ENCODE data around the gene CDH23.

CDH23 gene

GRCh38 chr10:71811351-71811750 lies 414.6 kb downstream of the CDH23 start:
- no peak for DNase-seq

- DNase-seq, result peak in 50 of 56 donors; percentile 13 to 83 (median 55)
These were observed 415.5 kb downstream of the CDH23 start for GRCh38 chr10:71812016-71812912.

GRCh38 chr10:71812913-71813590 lies 416.3 kb downstream of the CDH23 start:
- no peak for DNase-seq

GRCh38 chr10:71814922-71815411 lies 418.2 kb downstream of the CDH23 start:
- no peak for DNase-seq

GRCh38 chr10:71815515-71816130 lies 418.9 kb downstream of the CDH23 start:
- no peak for DNase-seq

DNA sequence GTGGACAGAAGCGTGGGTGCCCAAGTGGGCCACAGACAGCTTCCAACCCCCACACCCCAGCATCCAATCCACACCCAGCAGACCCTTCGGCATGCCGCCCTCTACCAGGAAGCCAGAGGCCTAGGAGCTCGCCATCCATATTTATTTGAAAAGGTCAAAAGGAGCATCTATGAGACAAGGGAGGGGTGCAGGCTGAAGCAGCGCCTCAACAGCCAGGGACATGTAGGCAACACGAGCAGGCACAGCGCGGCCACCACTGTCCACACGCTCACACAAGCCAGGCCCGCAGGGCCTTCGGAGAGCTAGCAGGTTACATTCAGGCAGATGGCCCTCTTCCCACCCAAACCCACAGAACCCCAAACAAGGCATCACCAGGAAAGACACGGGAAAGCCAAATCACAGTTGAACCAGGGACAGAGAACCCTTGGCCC lies 419.7 kb downstream of the CDH23 start:
- DNase-seq, result no peak

DNA sequence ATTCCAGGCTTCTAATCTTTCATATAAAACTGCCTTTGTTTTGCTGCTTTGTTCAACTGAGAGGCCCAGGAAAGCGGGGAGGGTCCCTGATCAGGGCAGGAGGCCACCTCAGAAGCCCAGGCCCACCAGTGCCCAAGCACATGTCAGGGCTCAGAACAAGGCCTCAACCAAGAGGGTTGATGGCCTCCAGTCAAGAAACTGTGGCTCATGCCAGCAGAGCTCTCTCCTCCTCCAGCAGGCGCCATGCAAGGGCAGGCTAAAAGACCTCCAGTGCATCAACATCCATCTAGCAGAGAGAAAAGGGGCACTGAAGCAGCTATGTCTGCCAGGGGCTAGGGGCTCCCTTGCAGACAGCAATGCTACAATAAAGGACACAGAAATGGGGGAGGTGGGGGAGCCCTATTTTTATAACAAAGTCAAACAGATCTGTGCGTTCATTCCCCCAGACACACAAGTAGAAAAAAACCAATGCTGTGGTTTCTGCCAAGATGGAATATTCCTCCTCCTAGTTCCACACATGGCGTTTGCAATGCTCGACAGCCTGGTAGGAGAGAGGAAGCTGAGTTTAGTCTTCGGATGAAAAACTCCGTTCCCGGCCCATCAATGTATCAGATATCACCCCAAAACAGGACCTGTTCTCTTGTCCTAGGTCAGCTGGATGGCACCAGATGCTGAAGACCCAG lies 420.4 kb downstream of the CDH23 start:
- peak in 6 of 56 donors; percentile 14 to 43 (median 24) for DNase-seq

GRCh38 chr10:71817831-71818655 lies 421.3 kb downstream of the CDH23 start:
- DNase-seq, result peak in 8 of 56 donors; percentile 12 to 66 (median 40)

DNA sequence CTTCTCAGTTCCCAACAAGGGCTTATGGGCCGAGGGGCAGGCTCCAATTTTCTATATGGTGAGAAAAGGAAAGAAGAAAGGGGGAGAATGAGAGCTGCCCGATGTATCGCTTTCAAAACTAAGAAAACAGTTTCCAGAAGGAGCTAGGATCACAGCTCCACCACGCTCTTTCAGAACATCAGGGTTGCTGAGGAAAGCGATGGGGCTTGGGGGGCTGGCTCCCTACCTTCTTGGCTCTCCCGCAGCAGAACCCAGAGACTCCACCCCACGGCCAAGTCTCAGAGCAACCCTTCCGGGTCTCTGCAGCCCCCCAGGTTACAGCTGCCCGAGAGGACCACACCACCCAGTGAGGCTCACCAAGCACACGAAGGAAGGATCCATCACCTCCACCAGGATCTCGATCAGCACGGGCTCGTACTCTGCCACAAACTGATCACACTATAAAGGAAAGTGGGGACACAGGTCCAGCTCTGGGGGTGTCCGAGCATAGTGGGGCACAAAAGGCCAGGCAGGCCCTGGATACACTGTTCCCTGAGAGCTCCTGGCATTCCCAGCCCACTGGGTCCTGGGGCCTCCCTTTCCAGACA lies 422.0 kb downstream of the CDH23 start:
- no peak for DNase-seq

GRCh38 chr10:71819441-71819861 lies 422.7 kb downstream of the CDH23 start:
- no peak for DNase-seq

DNA sequence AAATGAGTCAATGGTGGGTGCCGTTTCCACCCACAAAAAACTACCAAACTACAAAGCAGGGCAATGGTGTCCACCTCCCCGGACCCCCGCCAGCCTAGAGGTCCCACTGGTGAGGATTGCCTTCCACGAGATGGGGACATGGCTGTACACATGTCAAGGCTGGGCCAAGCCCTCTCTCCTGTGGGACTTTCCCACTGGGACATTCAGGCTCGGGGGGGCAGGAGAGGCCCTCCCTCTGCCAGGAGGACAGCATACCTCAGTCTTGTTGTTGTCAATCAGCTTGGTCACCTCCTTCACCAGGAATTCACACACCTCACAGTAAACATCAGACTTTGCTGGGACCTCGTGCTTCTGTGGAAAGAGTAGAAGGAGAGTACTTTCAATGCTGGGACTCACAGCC lies 423.3 kb downstream of the CDH23 start:
- DNase-seq, result no peak

GRCh38 chr10:71820966-71821365 lies 424.2 kb downstream of the CDH23 start:
- no peak for DNase-seq

DNA sequence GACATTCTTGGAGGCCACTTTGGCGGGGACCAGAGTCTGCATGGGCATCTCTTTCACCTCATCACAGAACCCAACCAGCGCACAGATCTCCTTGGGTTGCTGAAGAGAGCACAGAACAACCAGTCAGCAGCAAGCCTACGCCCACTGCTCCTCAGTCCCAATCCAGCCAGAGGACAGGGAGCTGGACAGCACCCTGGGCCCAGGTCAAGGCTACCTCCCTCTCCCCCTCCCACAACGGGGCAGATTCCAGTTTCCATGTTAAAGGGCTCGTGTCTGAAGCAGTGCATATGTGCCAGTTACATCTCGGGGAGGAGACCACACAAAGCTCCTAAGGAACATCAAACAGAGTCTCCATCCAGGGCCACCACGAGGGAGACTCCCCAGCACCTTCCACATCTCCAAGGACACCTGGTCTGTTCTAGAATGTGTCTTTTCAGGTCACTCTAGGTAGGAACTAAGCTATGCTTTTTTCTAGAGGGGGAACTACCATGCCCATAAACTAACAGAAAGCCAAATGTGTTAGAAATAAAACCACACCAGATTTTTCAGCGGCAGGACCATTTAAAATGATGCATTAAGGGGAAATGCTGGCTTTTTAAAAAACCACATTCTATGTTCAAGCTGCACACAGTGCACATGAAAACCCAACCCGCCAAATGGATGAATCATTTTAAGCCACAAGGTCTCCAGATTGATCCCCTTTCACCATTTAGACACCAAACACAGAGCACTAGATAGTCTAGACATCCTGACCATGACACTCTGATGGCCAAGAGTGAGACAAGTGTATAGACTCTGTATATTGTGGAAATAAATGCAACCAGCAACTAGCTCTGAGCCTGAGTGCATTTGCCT lies 425.4 kb downstream of the CDH23 start:
- DNase-seq, result no peak

- DNase-seq, result no peak
These were observed 426.6 kb downstream of the CDH23 start for GRCh38 chr10:71823356-71823755.

GRCh38 chr10:71824333-71824732 lies 427.6 kb downstream of the CDH23 start:
- no peak for DNase-seq

DNA sequence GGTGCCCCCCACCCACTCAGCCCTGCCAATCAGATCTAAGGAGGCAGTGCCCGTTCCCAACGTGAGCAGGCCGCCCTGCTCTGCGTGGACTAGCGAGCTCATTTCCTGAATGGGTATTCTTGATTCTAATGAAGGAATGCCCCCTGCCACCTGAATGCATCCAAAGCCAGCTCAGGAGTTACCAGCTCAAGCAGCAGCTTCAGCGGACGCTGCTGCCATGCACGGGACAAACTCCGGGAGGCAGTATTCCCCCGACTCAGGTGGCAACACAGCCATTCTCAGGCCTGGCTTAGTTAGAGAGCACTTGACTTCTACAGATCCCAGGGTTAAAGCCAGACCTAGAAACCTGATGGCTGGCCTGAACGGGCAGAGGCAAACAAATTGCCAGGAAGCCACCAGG lies 428.5 kb downstream of the CDH23 start:
- DNase-seq, result no peak

- no peak for DNase-seq
These were observed 431.1 kb downstream of the CDH23 start for GRCh38 chr10:71827852-71828251.

GRCh38 chr10:71828702-71829101 lies 432.0 kb downstream of the CDH23 start:
- no peak for DNase-seq

DNA sequence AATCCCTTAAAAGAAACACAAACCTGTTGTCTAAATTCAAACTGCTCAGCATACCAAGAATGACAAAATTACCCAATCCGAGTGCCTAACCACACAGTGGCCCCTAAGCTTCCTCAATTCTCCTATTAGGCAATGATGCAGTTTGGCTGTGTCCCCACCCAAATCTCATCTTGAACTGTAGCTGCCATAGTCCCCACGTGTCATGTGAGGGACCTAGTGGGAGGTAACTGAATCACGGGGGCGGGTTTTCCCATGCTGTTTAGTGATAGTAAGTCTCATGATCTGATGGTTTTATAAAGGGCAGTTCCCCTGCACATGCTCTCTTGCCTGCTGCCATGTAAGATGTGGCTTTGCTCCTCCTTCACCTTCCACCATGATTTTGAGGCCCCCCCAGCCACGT lies 432.5 kb downstream of the CDH23 start:
- no peak for DNase-seq
